ENCODE results near the gene GPR132. TPM values are rescaled to one million over a fixed set of nuclear protein-coding genes. Genes with fewer than 3 reads are reported as not detected.

GPR132 gene
- total and polyA plus RNA-seq, 2 donors (not counting 3 experiments of a cell fraction or from before 2014, with no cell fraction given), result not detected

DNA sequence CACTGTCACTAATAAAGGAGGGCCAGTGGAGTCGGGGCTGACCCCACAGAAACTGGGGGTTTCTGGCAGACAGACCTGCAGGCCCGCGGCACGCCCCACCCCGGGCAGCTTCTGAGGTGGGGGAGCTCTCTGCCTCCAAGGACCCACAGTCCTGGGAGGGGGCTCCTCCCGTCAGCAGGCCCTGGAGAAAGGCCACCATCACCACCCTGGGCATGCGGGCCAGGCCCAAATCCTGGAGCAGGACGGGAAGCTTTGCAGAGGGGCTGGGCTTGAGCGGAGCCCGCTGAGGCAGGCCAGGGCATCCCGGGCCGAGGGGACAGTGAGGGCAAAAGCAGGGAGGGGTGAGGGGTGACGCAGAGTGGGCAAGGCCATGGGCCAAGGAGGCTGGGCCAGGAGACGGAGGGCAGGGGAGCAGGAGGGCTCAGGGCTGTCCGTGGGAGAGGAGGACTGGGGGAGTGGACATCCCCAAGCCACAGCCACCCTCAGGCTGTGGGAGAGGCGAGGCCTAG, 11.1 kb upstream of the GPR132 start:
- Histone ChIP-seq H3K9ac (replicated peaks; ENCODE audit: extremely low read depth, insufficient read depth, low read length) (no peak overlapping the region), H3K4me3 (replicated peaks in 1 of 3; ENCODE audit: insufficient read depth in 1 of 3, low read depth in 1 of 3, low read length in 3 of 3) (no peak overlapping the region), H3K36me3 (ENCODE audit: control insufficient read depth in 2 of 2, extremely low read depth in 1 of 2, insufficient read depth in 2 of 2, low read length in 2 of 2) (no peaks in the 10 kb centered on the region), H3K27me3 (ENCODE audit: control insufficient read depth in 2 of 2, insufficient read depth in 2 of 2, low read length in 2 of 2) (no peaks in the 10 kb centered on the region), H3K4me1 (ENCODE audit: control insufficient read depth, extremely low read depth, insufficient read depth, low read length) (no peaks in the 10 kb centered on the region), H3K79me2 (ENCODE audit: control insufficient read depth, insufficient read depth, low read length) (no peaks in the 10 kb centered on the region), H3K9me3 (replicated peaks; ENCODE audit: control insufficient read depth, insufficient read depth, low read length) (no peaks in the 10 kb centered on the region), H2AFZ (ENCODE audit: low read depth, low read length) (no peak overlapping the region), H3K4me2 (ENCODE audit: insufficient read depth, low read length) (no peak overlapping the region), H3K9me1 (replicated peaks; ENCODE audit: control insufficient read depth, extremely low read depth, insufficient read depth, low read length) (no peaks in the 10 kb centered on the region), H3K27ac (ENCODE audit: insufficient read depth, low read depth, low read length) (no peak overlapping the region), H4K20me1 (replicated peaks; ENCODE audit: control insufficient read depth, extremely low read depth, insufficient read depth, low read length) (no peaks in the 10 kb centered on the region)
- dilution Hi-C loops (cut with MboI; ENCODE audit: extremely low pct_ligation_motif_present, low sequenced_read_pairs), result loop anchor here (10.0 kb wide), 1 partner anchor 142 kb away; no protein-coding TSS in a partner anchor
- DNase-seq (ENCODE audit: low read depth, low spot score), result no peak
- intact Hi-C loops (cut with micrococcal nuclease), result no loop called here
- no peak for FAIRE-seq
- no TSS peak for BruUV-seq (replicated peaks)
- TF ChIP-seq CTCF (IDR thresholded peaks at IDR 0.05; ENCODE audit: extremely low read depth in 1 of 2, insufficient read depth in 1 of 2, low read depth in 1 of 2, low read length in 2 of 2), result no peak
- ChIA-PET CTCF (interaction anchor here (0.9 to 2.0 kb wide), 3 partner anchors 10 to 23 kb away, joined by 3 to 8 read pairs (median 8); no protein-coding TSS in a partner anchor), POLR2A (no interaction called here)

DNA sequence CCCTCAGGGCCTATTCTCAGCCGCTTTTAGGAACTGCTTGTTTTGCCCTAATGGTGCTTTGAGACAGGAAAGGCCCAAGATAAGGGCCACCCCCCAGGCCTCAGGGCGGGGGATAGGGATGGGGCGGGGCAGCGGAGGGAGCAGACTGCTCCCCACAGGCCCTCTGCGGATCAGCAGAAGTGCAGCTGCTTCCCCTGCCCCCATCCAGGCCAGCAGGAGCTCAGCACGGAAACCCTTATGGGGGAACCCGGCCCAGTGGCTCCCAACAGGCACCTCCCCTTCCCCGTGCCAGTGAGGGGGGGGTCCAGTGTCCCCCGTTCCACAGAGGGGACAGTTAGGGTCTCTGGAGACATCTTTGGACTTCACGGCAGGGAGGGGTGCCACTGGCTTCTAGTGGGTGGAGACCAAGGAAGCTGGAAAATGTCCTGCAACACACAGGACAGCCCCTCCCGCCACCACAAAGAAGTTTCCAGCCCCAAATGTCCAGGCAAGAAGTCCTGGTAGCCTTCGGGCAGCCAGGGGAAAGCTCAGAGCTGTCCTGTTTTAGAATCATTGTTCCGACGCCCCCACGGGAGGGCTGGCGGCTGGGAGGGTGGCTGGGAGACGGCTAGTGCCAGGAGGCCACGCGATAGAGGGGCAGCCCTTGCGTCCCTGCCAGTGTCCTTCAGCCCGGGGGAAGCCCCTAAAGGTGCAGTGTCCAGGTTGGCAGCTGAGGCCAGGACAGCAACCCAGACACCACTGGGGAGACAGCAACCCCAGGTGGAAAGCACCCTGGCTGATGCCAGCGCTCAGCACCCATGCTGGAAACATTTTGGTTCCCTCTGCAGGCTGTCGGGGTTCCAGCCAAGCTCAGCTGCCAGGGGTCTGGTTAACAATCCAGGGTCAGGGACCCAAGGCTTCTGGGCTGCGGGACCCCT, 10.4 kb upstream of the GPR132 start:
- no peaks in the 10 kb centered on the region for H3K9me1 ChIP-seq (replicated peaks; ENCODE audit: control insufficient read depth, extremely low read depth, insufficient read depth, low read length)
- H3K4me3 ChIP-seq (replicated peaks in 1 of 3; ENCODE audit: insufficient read depth in 1 of 3, low read depth in 1 of 3, low read length in 3 of 3), result no peak overlapping the region
- H4K20me1 ChIP-seq (replicated peaks; ENCODE audit: control insufficient read depth, extremely low read depth, insufficient read depth, low read length), result no peaks in the 10 kb centered on the region
- no peaks in the 10 kb centered on the region for H3K36me3 ChIP-seq (ENCODE audit: control insufficient read depth in 2 of 2, extremely low read depth in 1 of 2, insufficient read depth in 2 of 2, low read length in 2 of 2)
- H3K9me3 ChIP-seq (replicated peaks; ENCODE audit: control insufficient read depth, insufficient read depth, low read length), result no peaks in the 10 kb centered on the region
- no peak for DNase-seq (ENCODE audit: low read depth, low spot score)
- no peak overlapping the region for H2AFZ ChIP-seq (ENCODE audit: low read depth, low read length)
- no peaks in the 10 kb centered on the region for H3K27me3 ChIP-seq (ENCODE audit: control insufficient read depth in 2 of 2, insufficient read depth in 2 of 2, low read length in 2 of 2)
- no peak overlapping the region for H3K4me2 ChIP-seq (ENCODE audit: insufficient read depth, low read length)
- ChIA-PET POLR2A (no interaction called here), CTCF (interaction anchor here (0.9 to 2.0 kb wide), 4 partner anchors 11 to 22 kb away, joined by 3 to 8 read pairs (median 7); no protein-coding TSS in a partner anchor)
- H3K27ac ChIP-seq (ENCODE audit: insufficient read depth, low read depth, low read length), result no peak overlapping the region
- H3K9ac ChIP-seq (replicated peaks; ENCODE audit: extremely low read depth, insufficient read depth, low read length), result no peak overlapping the region
- BruUV-seq (replicated peaks), result no TSS peak
- dilution Hi-C loops (cut with MboI; ENCODE audit: extremely low pct_ligation_motif_present, low sequenced_read_pairs), result loop anchor here (10.0 kb wide), 1 partner anchor 141 kb away; no protein-coding TSS in a partner anchor
- TF ChIP-seq GATA2 (IDR thresholded peaks at IDR 0.05; ENCODE audit: insufficient read depth, insufficient read length, low read depth, low read length) (no peak), POLR2A (IDR thresholded peaks at IDR 0.05; ENCODE audit: low read depth, low read length) (no peak), EZH2 (IDR thresholded peaks at IDR 0.05; ENCODE audit: borderline replicate concordance, low read depth, low read length, severe bottlenecking) (no peak), CTCF (IDR thresholded peaks at IDR 0.05; ENCODE audit: extremely low read depth in 1 of 2, insufficient read depth in 1 of 2, low read depth in 1 of 2, low read length in 2 of 2) (no peak), FOS (IDR thresholded peaks at IDR 0.05; ENCODE audit: borderline replicate concordance, insufficient read depth, low read length) (no peak), POLR2AphosphoS5 (IDR thresholded peaks at IDR 0.05; ENCODE audit: insufficient read depth, low read depth, low read length) (no peak), JUN (IDR thresholded peaks at IDR 0.05; ENCODE audit: borderline replicate concordance, insufficient read depth, insufficient read length, low read depth) (no peak), MYC (IDR thresholded peaks at IDR 0.05; ENCODE audit: low read depth, low read length) (no peak)
- TF ChIP-seq, protein P1, sequence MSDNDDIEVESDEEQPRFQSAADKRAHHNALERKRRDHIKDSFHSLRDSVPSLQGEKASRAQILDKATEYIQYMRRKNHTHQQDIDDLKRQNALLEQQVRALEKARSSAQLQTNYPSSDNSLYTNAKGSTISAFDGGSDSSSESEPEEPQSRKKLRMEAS (IDR thresholded peaks at IDR 0.05; ENCODE audit: insufficient read depth, insufficient read length), result no peak
- no peaks in the 10 kb centered on the region for H3K79me2 ChIP-seq (ENCODE audit: control insufficient read depth, insufficient read depth, low read length)
- intact Hi-C loops (cut with micrococcal nuclease), result no loop called here
- H3K4me1 ChIP-seq (ENCODE audit: control insufficient read depth, extremely low read depth, insufficient read depth, low read length), result no peaks in the 10 kb centered on the region
- FAIRE-seq, result no peak
